GM21360 (cell line): Measurements from ENCODE around the gene ZNF451.

Source experiments
- ATAC-seq: cut with Tn5 transposase; IDR thresholded peaks from one replicate; pipeline ENCODE4 v1.9.1; 2021; ENCODE audit warnings: mild to moderate bottlenecking, moderate library complexity; ENCODE audit not compliant: unreplicated experiment

ZNF451 gene

GRCh38 chr6:57147401-57147800 is 57.4 kb downstream of the ZNF451 start:
- no peak for ATAC-seq

- no peak for ATAC-seq
Measured at GRCh38 chr6:57147955-57148858, 58.2 kb downstream of the ZNF451 start.

GRCh38 chr6:57158658-57159057 is 68.7 kb downstream of the ZNF451 start:
- ATAC-seq, result no peak

- ATAC-seq, result no peak
Measured at GRCh38 chr6:57159127-57159526, 69.1 kb downstream of the ZNF451 start.

GRCh38 chr6:57162028-57162427 is 72.0 kb downstream of the ZNF451 start:
- ATAC-seq, result no peak

- no peak for ATAC-seq
Measured at GRCh38 chr6:57162516-57162915, 72.5 kb downstream of the ZNF451 start.

- ATAC-seq, result no peak
Measured at GRCh38 chr6:57163956-57164355, 74.0 kb downstream of the ZNF451 start.

GRCh38 chr6:57165080-57165479 is 75.1 kb downstream of the ZNF451 start:
- no peak for ATAC-seq

GRCh38 chr6:57172136-57173055 is 82.4 kb downstream of the ZNF451 start, which contains the start of gene BAG2:
BAG2 (plus strand) TSS chr6:57172326; CDS start chr6:57172698, 372 bp downstream.
- peak; percentile 87 for ATAC-seq

- ATAC-seq, result no peak
Measured at GRCh38 chr6:57173056-57173885, 83.3 kb downstream of the ZNF451 start.

GRCh38 chr6:57173886-57174510 is 84.0 kb downstream of the ZNF451 start:
- no peak for ATAC-seq

- no peak for ATAC-seq
Measured at GRCh38 chr6:57174511-57174907, 84.5 kb downstream of the ZNF451 start.

- ATAC-seq, result no peak
Measured at GRCh38 chr6:57177545-57178265, 87.7 kb downstream of the ZNF451 start.

- no peak for ATAC-seq
Measured at GRCh38 chr6:57180596-57180995, 90.6 kb downstream of the ZNF451 start.

GRCh38 chr6:57182017-57182432 is 92.0 kb downstream of the ZNF451 start:
- ATAC-seq, result no peak

- no peak for ATAC-seq
Measured at GRCh38 chr6:57183336-57183735, 93.3 kb downstream of the ZNF451 start.

- ATAC-seq, result no peak
Measured at GRCh38 chr6:57190140-57190539, 100.2 kb downstream of the ZNF451 start.

GRCh38 chr6:57193177-57193576 is 103.2 kb downstream of the ZNF451 start:
- no peak for ATAC-seq

GRCh38 chr6:57195457-57195856 is 105.5 kb downstream of the ZNF451 start:
- ATAC-seq, result no peak
